Activated CD4-positive, alpha-beta T cell treated with anti-CD3 and anti-CD28 coated beads for 1 hour (primary cell): ENCODE data around the gene GJD4.

Experiments used
- DNase-seq: peaks from one replicate; pipeline ENCODE4 v3.0.0-alpha.2; 2020

The GJD4 gene

DNA sequence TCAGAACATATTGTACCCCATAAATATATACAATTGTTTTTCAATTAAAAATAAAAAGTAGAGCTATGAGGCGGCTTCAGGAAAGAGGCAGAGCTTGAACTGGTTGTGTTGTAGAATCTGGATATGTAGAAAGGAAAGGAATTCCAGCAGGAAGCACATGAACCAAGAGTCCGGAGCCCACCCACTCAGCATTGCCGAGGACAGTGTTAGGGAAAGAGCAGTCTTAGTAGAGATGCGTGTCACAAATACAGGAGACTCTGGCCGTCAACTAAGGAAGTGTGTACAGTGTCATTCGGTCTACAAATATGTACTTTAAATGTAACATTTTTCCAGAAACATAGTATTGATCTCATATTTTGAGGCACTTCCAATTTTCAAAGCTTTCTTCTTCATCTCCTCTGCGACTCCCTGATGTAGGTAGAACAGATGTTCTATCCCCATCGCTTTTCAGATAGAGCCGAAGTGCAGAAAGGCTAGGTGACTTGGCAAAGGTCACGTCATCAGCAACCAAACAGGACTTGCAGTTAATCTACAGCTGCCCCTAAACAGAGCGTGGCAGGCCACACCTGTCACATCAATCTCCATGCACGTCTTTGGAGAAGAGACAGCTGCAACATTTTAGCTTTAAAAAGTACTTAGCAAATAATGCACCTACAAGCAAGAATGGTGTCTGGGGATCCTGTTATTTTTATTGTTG lies 25.3 kb upstream of the GJD4 start:
- DNase-seq: no peak

DNA sequence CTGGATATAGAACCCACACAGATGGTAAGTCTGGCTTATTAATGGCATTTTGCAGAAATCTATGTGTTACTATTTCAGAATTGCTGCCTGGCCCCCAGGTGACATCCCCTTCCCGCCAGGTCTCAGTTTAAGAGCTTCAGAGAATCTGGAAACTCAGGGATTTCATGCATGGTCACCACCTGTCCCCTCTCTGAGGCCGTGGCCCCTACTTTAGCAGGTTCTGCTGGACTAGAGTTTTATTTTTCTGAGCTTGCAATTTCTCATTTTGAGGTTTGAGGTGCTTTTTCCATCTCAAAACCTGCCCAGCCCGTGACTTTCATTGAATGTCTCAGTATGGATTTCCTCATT lies 24.7 kb upstream of the GJD4 start:
- DNase-seq: no peak

DNA sequence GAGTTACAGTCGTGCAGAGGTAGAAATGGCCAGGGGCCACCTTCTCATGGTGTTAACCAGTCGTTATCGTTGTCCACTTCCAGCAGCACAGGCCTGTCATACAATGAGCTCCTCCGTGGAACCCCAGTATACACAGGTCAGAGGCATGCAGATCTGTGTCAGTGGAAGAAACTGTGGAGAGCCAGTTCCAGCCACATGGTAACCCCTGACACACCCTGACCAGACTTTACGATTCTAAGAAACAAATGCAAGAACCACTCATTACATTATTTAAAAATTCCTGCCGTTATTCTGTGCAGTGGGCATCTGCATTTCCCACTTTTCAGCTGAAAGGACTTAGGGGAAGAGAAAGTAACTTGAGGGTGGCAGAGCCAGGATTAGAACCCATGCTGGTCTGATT lies 23.5 kb upstream of the GJD4 start:
- DNase-seq: no peak

DNA sequence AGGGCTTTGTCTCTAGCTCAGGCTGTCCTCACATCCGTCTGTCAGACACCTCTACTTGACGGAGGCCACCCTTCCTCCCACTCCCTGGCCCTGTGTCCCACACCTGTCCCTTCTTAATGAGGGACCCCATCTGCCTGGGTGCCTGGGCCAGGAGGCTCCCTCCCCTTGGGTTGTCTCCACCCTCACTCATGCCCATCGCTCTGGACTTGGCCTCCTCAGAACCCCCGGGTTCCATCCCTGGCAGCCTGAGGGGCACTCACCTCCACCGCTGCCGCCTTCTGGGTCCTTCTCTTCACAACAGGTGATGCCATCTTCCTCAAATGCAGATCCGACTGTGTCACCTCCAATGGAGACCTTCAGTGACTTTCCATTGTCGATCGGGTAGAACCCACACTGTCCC lies 20.2 kb upstream of the GJD4 start:
- DNase-seq: no peak

DNA sequence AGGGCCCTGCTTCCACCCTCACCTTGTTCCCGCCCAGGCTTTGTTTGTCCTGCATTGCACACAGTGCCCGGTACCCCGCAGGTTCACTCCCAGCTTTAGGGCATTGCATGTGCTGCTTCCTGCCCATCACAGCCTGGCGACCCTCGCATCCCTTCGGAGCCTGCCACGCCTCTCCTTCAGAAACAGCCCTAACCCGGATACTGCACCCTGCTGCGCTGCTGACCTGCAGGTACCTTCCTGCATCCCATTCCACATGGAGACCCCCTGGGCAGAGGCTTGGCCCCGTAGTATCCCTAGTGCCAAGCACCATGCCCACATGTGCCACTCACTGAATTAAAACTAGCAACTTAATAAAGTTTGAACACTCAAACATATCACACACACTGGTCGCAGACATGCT lies 19.8 kb upstream of the GJD4 start:
- no peak for DNase-seq

DNA sequence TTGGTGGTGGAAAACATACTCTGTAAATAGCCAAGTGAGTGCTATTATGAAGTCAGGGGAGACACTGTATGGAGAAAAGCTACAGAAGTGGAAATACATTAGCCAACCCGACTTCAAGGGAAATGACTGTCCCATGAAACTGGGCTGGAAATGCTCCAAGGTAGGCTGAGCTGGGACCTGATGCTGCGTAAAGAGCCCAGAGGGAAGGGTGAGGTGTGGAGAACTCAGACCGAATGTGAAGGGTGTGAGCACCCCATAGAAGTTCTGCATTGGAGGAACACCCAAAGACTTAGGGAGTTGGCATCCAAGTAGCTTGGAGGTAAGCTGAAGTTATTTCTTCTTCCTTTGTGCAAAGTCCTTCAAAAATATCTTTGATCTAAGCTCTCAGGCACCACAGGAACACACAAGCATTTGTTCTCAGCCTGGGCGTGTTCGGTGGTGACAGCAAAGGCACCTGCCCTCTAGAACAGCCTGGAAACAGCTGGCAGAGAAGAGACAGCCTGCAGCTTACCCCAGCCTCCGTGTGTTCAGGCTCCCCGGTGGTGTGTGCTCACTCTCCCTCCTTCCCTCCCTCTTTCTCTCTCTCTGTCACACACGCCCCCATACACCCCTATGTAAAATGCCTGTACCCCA lies 19.1 kb upstream of the GJD4 start:
- no peak for DNase-seq

GRCh38 chr10:35588836-35589235 lies 16.3 kb upstream of the GJD4 start:
- no peak for DNase-seq

DNA sequence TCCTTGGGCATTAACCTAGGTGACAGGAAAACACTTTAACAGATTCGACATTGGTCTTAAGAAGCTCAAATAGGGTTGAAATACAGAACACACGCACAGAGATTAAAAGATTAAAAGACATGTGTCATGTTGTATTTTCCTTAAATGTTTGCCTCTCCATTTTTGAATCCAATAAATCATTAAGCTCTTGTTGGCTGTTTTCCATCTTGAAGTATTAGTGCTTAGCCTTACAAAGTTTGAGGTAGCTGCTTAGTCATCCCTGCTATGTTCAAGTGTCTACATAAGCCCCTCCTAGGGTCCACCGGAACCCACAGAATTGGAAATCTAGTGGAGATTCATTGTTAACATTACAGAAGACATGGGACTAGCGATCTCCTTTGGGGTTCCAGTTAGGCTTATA lies 12.7 kb upstream of the GJD4 start:
- no peak for DNase-seq

DNA sequence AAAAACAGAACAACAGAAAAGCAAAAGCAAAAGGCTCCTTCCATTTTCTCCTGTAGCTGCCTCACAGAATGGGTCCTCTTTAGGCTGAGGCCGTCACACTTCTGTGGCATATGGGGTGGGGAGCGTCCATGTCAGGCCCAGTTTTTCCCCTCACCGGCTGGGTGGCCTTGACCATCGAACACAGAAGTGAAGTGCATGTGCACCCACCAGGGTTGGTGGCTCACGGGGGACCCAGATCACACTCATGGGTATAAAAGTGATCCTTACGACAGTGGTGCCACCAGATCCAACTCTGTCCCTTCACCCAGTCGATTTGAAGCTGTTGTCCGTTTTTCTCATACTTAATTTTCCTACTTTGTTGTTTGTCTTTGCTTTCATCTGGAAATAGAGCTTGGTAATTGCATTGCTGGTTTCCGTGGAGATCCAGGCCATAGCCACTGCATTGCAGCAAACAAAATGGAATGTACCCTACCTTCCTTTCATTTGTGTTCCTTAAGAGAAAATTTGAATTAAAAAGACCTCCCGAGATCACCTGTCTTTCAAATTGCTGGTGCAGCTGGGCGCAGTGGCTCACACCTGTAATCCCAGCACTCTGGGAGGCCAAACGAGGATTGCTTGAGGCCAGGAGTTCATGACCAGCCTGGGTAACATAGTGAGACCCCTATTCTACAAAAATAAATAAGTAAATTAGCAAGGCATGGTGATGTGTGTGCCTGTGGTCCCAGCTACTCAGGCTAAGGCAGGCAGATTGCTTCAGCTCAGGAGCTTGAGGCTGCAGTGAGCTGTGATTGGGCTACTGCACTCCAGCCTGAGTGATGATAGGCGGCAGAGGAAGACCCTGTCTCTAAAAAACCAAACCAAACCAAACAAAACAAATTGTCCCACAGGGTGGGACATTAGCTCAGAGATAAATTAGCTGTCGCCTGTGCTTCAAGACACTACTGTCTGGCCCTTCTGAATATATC lies 10.7 kb upstream of the GJD4 start:
- DNase-seq: no peak

DNA sequence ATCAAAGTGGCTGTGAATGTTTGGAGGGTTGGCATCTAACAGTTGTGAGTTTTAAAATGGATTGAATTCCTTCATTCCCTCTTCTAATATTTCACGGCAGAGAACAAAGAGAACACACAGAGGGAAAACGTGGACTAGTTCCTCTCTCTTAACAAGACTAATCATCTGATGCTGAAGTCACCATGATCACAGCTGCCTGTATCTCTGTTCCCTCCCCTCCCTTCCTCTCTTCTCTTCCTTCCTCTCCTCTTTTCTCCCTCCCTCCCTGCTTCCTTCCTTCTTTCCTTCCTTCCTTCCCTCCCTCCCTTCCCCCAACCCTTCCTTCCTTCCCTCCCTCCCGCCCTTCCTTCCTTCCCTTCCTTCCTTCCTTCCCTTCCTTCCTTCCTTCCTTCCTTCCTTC lies 10.0 kb upstream of the GJD4 start:
- no peak for DNase-seq

DNA sequence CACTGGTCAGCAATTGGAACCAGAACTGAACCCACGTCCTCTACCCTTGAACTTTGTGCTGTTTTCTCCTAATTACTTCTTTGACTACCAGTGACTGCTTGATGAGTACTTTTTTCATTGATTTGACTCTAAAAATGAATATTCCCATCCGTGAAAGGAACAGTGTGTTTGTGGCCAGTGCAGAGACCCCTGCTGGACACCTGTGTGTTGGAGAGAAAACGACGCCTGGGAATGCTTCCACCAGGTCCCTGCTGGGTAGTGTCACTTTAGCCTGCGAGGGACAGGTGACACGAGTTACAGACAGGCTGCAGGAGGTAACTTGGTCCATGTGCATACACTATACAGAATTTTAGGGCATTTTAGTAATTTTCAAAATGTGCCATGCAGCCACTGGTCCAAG lies 6.8 kb upstream of the GJD4 start:
- DNase-seq: no peak

DNA sequence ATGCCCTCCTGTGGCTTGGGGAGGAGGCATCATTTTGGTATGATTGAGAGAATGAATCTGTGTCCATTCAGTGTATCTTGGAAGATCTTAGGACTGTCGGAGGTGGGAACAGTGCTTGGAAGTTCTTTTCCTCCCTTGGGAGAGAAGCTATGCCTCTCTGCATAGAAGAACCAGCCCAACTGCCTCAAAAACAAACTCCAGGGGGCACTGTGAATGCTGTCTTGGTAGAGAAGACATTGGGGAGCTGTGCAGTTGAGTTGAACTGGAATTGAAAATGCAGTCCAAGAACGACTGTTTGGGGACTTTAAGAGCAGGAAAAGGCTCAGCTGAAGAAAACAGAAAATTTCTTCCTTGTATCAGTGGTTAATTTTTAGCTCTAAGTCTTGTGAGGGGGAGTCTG lies 4.9 kb upstream of the GJD4 start:
- no peak for DNase-seq

- no peak for DNase-seq
These were observed 1.3 kb downstream of the GJD4 start for GRCh38 chr10:35606430-35606829.

GRCh38 chr10:35607475-35608327 lies 2.6 kb downstream of the GJD4 start:
- no peak for DNase-seq

DNA sequence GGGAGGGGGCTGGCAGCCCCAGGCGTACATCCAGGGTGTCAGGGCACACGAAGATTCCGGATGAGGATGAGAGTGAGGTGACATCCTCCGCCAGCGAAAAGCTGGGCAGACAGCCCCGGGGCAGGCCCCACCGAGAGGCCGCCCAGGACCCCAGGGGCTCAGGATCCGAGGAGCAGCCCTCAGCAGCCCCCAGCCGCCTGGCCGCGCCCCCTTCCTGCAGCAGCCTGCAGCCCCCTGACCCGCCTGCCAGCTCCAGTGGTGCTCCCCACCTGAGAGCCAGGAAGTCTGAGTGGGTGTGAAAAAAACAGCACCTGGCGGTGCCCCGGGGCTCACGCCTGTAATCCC lies 3.2 kb downstream of the GJD4 start:
- DNase-seq: no peak

GRCh38 chr10:35611750-35612149 lies 6.6 kb downstream of the GJD4 start:
- DNase-seq: no peak

- no peak for DNase-seq
These were observed 7.4 kb downstream of the GJD4 start for GRCh38 chr10:35612385-35613106.

GRCh38 chr10:35613107-35613440 lies 7.9 kb downstream of the GJD4 start:
- DNase-seq: no peak

DNA sequence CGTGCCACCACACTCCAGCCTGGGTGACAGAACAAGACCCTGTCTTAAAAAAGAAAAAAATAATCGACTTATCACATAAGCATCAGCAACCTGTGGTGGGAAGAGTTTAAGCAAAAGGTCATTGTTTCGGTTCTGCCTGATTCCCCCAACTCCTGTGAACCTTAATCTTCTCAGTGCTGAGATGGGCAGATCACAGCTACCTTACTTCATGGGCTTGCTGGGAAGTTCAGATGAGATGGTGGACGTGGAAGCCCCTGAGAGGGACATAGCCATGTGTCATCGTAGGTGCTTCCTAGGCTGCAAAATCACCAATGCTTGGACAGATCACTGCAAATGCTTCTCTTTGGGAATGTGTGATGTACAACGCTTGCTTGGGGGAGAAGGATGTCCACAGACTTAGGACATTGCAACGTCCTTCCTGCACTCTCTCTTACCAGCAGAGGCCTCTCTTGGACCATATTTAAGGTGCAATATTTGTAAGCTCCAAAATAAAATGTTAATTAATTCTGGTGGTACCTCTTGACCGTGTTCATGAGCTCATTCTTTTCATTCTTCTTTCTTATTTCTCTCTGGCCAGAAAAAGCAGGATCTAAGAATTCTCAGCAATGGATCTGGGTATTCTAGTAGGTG lies 8.6 kb downstream of the GJD4 start:
- DNase-seq: no peak

DNA sequence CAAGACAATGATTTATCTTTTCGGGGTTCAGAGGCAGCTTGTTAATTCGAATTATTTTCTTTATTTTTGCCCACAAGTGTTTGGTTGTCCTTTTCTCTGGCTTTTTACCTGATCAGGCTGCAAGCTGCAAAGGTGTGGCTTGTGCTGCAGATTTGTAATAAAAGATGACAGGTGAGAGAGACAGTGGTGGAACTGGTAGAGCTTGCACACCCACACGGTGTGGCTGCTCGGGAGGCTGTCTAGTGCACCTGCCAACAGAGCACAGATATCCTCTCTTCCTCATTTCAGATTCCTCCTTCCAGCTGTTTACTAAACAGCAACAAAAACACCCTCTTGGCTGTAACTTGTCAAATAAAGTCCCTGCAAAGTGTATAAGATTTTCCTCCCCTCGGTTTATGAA lies 9.2 kb downstream of the GJD4 start:
- no peak for DNase-seq

GRCh38 chr10:35626971-35627507 lies 21.9 kb downstream of the GJD4 start:
- DNase-seq: no peak

DNA sequence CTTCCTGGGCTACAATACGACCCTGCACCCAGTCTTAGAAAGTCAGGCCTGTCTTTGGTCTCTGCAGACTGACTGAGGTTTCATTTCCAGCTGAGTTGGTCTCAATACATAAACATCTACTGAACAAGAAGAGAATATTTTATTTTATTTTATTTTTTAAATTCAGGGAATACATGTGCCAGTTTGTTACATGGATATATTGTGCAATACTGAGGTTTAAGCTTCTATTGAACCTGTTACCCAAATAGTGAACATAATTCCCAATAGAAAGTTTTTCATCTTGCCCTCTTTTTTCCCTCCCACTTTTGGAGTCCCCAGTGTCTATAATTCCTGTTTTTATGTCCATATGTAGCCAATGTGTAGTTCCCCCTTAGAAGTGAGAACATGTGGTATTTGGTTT lies 26.3 kb downstream of the GJD4 start:
- no peak for DNase-seq
